Spinal cord (tissue), 10 donors: Measurements from ENCODE around the gene L2HGDH. TPM values are rescaled to one million over a fixed set of nuclear protein-coding genes. Genes with fewer than 3 reads are reported as not detected.

ENCODE experiments used
- DNase-seq, 6 donors: peaks; one replicate each; pipeline versions ENCODE4 v3.0.0 to v3.0.0-alpha.2; 2013 to 2015; ENCODE audit warnings: low spot score in 6 of 6, low read depth in 4 of 6
- H3K27ac ChIP-seq: one replicate; pipeline ENCODE4 v1.5.1; 2013; ENCODE audit warnings: low read depth, low read length, control low read depth
- H3K27me3 ChIP-seq: one replicate; pipeline ENCODE4 v1.6.1; 2013; ENCODE audit warnings: low read length; ENCODE audit not compliant: control insufficient read depth, insufficient read depth
- H3K36me3 ChIP-seq: one replicate; pipeline ENCODE4 v1.6.1; 2013; ENCODE audit warnings: low read length; ENCODE audit not compliant: control insufficient read depth, insufficient read depth
- H3K4me1 ChIP-seq: one replicate; pipeline ENCODE4 v1.6.1; 2013; ENCODE audit warnings: low read length; ENCODE audit not compliant: control insufficient read depth, insufficient read depth
- H3K4me3 ChIP-seq: one replicate; pipeline ENCODE4 v1.5.1; 2013; ENCODE audit warnings: low read depth, low read length, control low read depth
- H3K9me3 ChIP-seq: one replicate; pipeline ENCODE4 v1.6.1; 2013; ENCODE audit warnings: low read length; ENCODE audit not compliant: control insufficient read depth, insufficient read depth
- WGBS: methylation state at CpG from one replicate; pipeline ENCODE4 v1.1.5; 2013; ENCODE audit warnings: missing lambda C conversion rate; ENCODE audit not compliant: insufficient coverage; 5-methylcytosine and 5-hydroxymethylcytosine counted together
- polyA plus RNA-seq, 2 donors: library from polyadenylated mRNA; unstranded; fragments of 120-200 nt; gene quantifications; one replicate each; pipeline ENCODE4 v1.2.1, GENCODE V29; 2013; ENCODE audit not compliant: insufficient read length in 2 of 2
- total RNA-seq, 2 donors: library from RNA; depleted of rRNA in 1 of 2; stranded (reverse); fragments of 120-200 nt in 1 of 2; fragments of >200 nt in 1 of 2; gene quantifications; one replicate each; pipeline versions ENCODE4 v1.2.3 to v1.2.4, GENCODE V29; 2013 to 2014
- donor health status: healthy.

L2HGDH gene
- total and polyA plus RNA-seq, 4 donors = 7.9 to 11.8 (median 8.0) TPM

DNA sequence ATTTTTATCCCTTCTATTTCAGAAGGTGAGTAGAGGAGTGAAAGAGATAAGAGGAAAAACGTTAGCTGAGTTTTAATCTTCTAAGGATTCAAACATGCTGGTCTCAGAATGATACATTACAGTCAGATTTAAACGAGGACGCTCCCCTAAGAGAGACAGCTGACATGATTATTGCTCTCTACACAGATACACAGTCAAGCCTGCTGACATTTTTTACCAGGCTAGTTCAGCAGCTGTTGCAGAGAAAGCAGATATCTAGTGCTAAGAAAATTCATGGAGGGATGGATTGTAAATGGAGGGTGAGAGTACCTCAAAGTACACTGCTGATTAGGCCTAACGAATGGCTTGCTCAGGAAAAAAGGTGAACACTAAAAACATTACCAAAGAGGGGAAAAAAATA is 48.7 kb downstream of the L2HGDH start:
- no peaks in the 10 kb centered on the region for H3K9me3 ChIP-seq
- no peak overlapping the region for H3K27ac ChIP-seq
- no CpG with 5 or more reads among the region's 4 CpGs for WGBS
- peaks cover 4% of the 10 kb centered on the region for H3K36me3 ChIP-seq
- no peak overlapping the region for H3K4me3 ChIP-seq
- no peaks in the 10 kb centered on the region for H3K4me1 ChIP-seq
- no peaks in the 10 kb centered on the region for H3K27me3 ChIP-seq
- DNase-seq = no peak

DNA sequence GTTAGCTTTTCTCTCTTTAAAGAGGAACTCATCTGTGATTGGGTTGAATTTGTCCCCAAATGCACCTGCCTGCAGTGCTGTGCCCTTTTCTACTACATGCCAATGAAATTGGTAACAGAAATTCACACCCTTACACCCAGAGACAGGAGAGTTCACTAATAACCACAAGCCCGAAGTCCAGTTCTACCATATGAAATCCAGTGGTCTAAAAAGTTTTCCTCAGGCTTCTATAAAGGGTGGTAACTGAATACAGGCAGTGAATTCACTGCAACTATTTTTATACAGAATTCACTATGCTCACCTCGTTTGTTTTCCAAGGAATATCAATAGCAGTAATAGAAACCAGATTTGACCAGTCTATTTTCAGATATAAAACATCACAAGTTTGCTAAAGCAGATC is 49.2 kb downstream of the L2HGDH start:
- no CpG with 5 or more reads among the region's 2 CpGs for WGBS
- Histone ChIP-seq H3K36me3 (peaks cover 4% of the 10 kb centered on the region), H3K9me3 (no peaks in the 10 kb centered on the region), H3K4me1 (no peaks in the 10 kb centered on the region), H3K27me3 (no peaks in the 10 kb centered on the region), H3K27ac (no peak overlapping the region), H3K4me3 (no peak overlapping the region)
- DNase-seq = no peak

DNA sequence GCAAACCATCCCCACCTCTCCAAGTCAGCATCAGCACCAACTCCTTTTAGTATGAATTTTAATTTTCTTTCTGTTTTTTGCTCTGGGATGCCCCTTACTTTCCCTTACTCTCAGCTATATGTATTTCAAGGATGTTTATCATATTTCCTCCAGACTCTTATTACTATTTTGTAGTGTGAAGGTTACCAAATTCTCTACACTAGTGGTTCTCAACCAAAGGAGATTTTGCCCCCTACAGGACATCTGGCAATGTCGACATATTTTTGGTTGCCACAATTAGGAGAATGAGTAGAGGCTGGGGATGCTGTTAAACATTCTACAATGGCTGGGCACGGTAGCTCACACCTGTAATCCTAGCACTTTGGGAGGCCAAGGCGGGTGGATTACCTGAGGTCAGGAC is 51.5 kb downstream of the L2HGDH start:
- DNase-seq = peak in 2 of 6 donors; percentile 28 to 36

DNA sequence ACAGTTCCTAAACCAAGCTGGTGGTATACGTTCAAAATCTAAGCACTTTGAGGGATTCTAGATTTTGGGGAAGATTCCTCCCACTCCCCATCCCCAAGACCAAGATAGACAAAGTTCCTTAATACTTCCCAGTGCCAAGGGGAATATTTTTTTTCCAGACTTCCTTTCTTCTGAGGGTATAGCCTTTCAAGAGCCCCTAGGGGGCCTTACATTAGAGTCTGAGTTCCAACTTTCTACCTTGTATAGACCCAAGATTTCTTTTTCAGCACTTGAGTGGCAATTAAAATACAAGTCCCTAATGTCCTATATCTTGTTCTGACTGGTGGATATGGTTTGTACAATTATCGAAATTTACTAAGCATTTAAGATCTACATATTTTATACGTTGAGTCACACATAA is 52.0 kb downstream of the L2HGDH start:
- DNase-seq = no peak
- no CpG with 5 or more reads among the region's 3 CpGs for WGBS

More for the DNA sequence above, 51.5 kb downstream of the L2HGDH start:
- H3K27ac ChIP-seq = no peak overlapping the region
- H3K27me3 ChIP-seq = no peaks in the 10 kb centered on the region
- H3K4me3 ChIP-seq = no peak overlapping the region
- H3K9me3 ChIP-seq = no peaks in the 10 kb centered on the region
- H3K36me3 ChIP-seq = peaks cover 4% of the 10 kb centered on the region
- 40% methylated on average over 1 of the region's 3 CpGs for WGBS
- H3K4me1 ChIP-seq = no peaks in the 10 kb centered on the region

DNA sequence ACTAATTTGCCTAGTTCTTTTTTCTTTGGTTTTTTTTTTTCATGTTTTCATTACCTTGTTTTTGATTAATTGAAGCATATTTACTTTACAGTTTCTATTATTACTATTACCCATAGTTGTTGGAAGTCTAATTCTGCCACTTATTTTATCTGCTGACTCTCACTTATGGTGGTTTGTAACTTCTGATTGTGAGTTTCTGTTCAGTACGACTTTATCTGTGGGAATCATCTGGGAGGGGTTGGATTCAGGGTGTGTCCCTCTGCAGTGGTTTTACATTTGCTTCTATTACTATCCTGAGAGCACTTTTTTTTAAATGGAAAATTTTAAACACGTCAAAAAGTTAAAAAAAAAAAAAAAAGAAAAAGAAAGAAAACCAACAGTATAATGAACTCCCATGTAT is 54.3 kb downstream of the L2HGDH start:
- Histone ChIP-seq H3K4me3 (no peak overlapping the region), H3K27me3 (no peaks in the 10 kb centered on the region), H3K27ac (no peak overlapping the region), H3K4me1 (no peaks in the 10 kb centered on the region), H3K36me3 (no peaks in the 10 kb centered on the region), H3K9me3 (no peaks in the 10 kb centered on the region)
- WGBS = no CpG with 5 or more reads among the region's 2 CpGs
- no peak for DNase-seq

More for the DNA sequence above, 52.0 kb downstream of the L2HGDH start:
- Histone ChIP-seq H3K36me3 (peaks cover 4% of the 10 kb centered on the region), H3K27me3 (no peaks in the 10 kb centered on the region), H3K4me3 (no peak overlapping the region), H3K4me1 (no peaks in the 10 kb centered on the region), H3K27ac (no peak overlapping the region), H3K9me3 (no peaks in the 10 kb centered on the region)

DNA sequence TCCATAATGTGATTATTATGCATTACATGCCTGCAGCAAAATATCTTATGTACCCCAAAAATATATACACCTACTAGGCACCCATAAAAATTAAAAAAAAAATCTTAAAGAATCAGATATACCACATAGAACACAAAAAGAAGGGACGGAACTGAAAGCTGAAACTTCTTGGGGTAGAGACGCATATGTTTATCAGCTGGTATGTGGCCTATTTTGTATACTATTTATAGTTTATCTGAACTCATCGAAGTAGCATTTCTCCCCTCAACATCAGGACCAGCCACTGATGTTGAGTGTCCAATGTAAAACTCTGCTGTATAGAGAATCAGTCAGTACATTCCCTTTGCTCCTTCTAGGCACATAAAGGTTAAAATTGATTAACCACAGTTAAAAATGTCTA is 57.8 kb downstream of the L2HGDH start:
- H3K4me1 ChIP-seq = no peaks in the 10 kb centered on the region
- no CpG with 5 or more reads among the region's 3 CpGs for WGBS

DNA sequence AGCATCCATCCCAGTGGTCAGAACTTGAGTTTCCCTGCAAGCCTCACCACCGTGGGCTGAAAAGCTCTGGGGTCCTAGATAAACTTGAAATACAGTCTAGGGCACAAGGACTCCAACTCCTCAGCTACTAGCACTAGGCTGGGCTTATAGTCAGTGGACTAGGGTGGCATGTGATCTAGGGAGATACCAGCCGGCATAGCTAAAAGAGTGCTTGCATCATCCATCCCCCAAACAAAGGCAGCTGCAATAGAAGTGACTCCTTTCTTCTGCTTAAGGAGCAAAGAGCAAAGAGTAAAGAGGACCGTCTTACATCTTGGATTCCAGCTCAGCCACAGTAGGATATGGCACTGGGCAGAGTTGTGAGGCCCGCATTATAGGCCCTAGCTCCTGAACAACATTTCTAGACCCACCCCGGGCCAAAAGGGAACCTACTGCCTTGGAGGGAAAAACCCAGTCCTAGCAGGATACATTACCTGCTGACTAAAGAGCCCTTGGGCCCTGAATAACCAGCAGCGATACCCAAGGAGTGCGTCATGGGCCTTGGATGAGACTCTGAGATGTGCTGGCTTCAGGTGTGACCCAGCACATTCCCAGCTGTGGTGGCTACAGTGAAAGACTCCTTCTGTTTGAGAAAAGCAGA is 62.8 kb downstream of the L2HGDH start:
- no peaks in the 10 kb centered on the region for H3K9me3 ChIP-seq
- WGBS = 87% methylated on average over 6 of the region's 7 CpGs
- no peaks in the 10 kb centered on the region for H3K4me1 ChIP-seq
- peaks cover 16% of the 10 kb centered on the region for H3K36me3 ChIP-seq
- H3K27ac ChIP-seq = no peak overlapping the region
- DNase-seq = no peak
- H3K4me3 ChIP-seq = no peak overlapping the region
- no peaks in the 10 kb centered on the region for H3K27me3 ChIP-seq

More for the DNA sequence above, 57.8 kb downstream of the L2HGDH start:
- Histone ChIP-seq H3K27me3 (no peaks in the 10 kb centered on the region), H3K36me3 (peaks cover 6% of the 10 kb centered on the region), H3K4me3 (no peak overlapping the region), H3K27ac (no peak overlapping the region), H3K9me3 (no peaks in the 10 kb centered on the region)
- no peak for DNase-seq

DNA sequence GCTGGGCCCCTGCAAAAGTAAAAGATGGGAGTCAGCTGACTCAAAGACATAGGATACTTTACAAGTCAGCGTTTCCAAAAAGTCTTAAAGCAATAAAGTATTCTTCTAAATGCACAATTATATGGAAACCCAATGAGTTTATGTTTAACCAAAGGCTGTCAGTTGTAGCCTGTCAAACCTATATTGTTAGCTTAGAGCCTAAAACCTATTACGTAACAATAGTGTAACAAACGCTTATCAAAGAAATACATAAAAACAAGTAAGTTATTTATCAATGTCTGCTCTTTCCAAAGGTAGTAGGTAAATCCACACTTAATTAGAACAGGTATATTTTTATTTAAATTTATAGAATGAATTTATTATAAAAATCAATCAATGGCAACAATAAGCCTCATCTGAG is 64.8 kb downstream of the L2HGDH start:
- no peak for DNase-seq
- Histone ChIP-seq H3K4me3 (no peak overlapping the region), H3K36me3 (peaks cover 16% of the 10 kb centered on the region), H3K9me3 (no peaks in the 10 kb centered on the region), H3K4me1 (no peaks in the 10 kb centered on the region), H3K27ac (no peak overlapping the region), H3K27me3 (no peaks in the 10 kb centered on the region)
- no CpG with 5 or more reads among the region's 3 CpGs for WGBS

DNA sequence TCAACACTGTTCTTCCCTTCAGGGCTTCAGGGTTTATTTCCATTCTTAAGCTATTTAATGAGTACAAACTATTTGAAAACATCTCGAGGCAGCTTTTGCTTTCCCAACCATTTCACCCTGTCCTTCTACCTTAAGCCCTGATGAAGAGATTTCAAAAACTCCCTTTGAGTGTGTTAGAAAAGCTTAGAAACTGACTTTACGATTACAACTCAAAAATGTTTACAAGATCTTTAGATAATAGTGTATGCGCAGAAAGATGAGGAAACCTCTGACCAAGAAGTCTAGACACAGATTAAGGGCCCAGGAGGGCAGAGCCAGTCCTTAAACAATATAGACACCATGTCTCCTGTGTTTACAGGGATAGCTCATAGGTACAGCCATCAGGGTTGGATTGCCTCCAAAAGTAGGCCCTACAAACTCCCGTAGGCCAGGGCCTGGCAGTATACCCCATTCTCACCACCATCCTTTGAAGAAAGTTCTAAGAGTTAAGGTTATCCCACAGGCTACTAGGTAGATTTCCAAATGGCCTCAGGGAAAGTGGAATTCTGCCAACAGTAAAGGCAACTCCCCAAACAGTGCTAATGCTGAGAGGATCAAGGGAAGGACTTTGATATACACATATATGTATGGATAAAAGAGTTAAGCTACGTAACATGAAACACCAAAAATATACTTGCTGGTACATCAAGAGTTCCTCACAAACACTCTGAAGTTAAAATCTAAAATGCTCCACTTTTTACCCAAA is 69.3 kb downstream of the L2HGDH start:
- no CpG with 5 or more reads among the region's 5 CpGs for WGBS

DNA sequence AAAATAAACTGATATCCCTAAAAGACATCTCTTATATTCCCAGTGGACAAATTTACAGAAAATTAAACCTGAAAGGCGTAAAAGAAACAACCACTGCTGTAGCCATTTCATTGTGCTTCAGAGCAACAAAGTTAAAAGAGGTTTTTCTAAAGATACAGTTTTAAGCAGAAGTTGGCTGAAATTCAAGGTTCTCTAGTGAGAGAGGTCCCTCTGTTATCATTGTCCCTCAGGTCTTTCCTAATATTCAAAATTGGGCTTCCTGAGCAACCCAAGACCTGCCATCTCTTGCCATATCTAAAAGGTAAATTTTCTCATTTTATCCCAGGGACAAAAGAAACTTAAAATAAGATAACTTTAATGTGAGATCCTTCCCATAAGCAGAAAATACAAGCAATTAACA is 69.9 kb downstream of the L2HGDH start:
- H3K27me3 ChIP-seq = no peaks in the 10 kb centered on the region

More for the DNA sequence above, 69.3 kb downstream of the L2HGDH start:
- Histone ChIP-seq H3K4me1 (no peaks in the 10 kb centered on the region), H3K9me3 (no peaks in the 10 kb centered on the region), H3K36me3 (peaks cover 6% of the 10 kb centered on the region), H3K27ac (no peak overlapping the region), H3K4me3 (no peak overlapping the region), H3K27me3 (no peaks in the 10 kb centered on the region)
- DNase-seq = no peak

More for the DNA sequence above, 69.9 kb downstream of the L2HGDH start:
- Histone ChIP-seq H3K9me3 (no peaks in the 10 kb centered on the region), H3K4me3 (no peak overlapping the region), H3K36me3 (peaks cover 6% of the 10 kb centered on the region), H3K4me1 (no peaks in the 10 kb centered on the region), H3K27ac (no peak overlapping the region)
- DNase-seq = no peak
- WGBS = no CpG with 5 or more reads among the region's 1 CpG
